ENCODE results near the gene PRUNE2. TPM values are rescaled to one million over a fixed set of nuclear protein-coding genes. Genes with fewer than 3 reads are reported as not detected.
"Not testable (repeated sequence)": the region's sequence is repeated elsewhere in the genome, so short reads cannot be mapped to it uniquely, and the experiment has no call there.

PRUNE2 gene
- total and polyA plus RNA-seq, 4 donors = 3.8 to 18.1 (median 7.8) TPM

DNA sequence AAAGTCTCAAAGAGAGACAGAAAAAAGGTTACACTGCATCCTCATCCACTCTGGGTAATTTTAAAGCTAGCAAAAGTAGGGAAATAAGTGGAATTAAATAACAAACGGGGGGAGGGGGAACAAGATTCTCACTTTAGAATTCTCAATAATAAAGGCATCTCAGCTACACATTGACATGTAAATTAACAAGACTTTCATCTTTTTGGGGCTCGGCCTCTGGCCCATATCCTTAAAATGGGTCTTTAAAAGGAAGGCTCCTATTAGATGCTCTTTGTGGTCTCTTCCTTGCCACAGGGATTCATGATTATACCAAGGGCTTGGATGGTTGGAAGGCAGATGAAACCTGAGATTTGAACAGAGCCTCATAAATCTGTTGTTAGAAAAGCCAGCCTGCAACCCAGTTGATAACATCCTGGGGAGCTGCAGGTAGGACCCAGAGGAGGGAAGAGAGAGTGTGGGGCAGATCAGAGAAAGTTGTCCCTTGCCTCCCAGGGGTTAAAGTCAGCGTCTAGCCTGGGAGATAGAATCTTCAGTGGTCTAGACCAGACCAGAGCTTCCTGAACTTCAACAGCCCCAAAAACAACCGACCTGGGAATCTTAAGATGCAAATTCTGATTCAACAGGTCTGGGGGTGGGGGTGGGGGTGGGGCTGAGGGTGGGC lies 311.0 kb downstream of the PRUNE2 start:
- DNase-seq (no peak), ATAC-seq (ENCODE audit: insufficient read depth, low FRiP score) (no peak)
- TF ChIP-seq, protein P1, sequence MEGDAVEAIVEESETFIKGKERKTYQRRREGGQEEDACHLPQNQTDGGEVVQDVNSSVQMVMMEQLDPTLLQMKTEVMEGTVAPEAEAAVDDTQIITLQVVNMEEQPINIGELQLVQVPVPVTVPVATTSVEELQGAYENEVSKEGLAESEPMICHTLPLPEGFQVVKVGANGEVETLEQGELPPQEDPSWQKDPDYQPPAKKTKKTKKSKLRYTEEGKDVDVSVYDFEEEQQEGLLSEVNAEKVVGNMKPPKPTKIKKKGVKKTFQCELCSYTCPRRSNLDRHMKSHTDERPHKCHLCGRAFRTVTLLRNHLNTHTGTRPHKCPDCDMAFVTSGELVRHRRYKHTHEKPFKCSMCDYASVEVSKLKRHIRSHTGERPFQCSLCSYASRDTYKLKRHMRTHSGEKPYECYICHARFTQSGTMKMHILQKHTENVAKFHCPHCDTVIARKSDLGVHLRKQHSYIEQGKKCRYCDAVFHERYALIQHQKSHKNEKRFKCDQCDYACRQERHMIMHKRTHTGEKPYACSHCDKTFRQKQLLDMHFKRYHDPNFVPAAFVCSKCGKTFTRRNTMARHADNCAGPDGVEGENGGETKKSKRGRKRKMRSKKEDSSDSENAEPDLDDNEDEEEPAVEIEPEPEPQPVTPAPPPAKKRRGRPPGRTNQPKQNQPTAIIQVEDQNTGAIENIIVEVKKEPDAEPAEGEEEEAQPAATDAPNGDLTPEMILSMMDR (IDR thresholded peaks at IDR 0.05; ENCODE audit: control extremely low read depth, extremely low read depth) = no peak
- Histone ChIP-seq H3K4me3 (no peak overlapping the region), H3K27ac (ENCODE audit: low read depth in 1 of 2, low read length in 1 of 2) (no peak overlapping the region), H3K36me3 (ENCODE audit: control insufficient read depth in 4 of 4, insufficient read depth in 4 of 4, low read length in 4 of 4) (no peaks in the 10 kb centered on the region), H3K9me3 (ENCODE audit: control insufficient read depth in 4 of 4, insufficient read depth in 3 of 4, low read length in 3 of 4) (no peaks in the 10 kb centered on the region), H3K9ac (ENCODE audit: insufficient read depth in 1 of 2, low read length in 2 of 2) (no peak overlapping the region), H3K27me3 (ENCODE audit: control insufficient read depth in 3 of 3, insufficient read depth in 3 of 3, low read length in 2 of 3) (no peaks in the 10 kb centered on the region), H3K4me1 (ENCODE audit: control insufficient read depth in 5 of 5, insufficient read depth in 5 of 5, low read length in 5 of 5) (peaks cover 0 to 12% (median 0%) of the 10 kb centered on the region in 5 donors)
- 58 to 59% methylated on average over 4 of the region's 4 CpGs for WGBS, 2 donors

- H3K4me1 ChIP-seq (ENCODE audit: control insufficient read depth in 5 of 5, insufficient read depth in 5 of 5, low read length in 5 of 5) = peaks cover 0 to 12% (median 0%) of the 10 kb centered on the region in 5 donors
- H3K36me3 ChIP-seq (ENCODE audit: control insufficient read depth in 4 of 4, insufficient read depth in 4 of 4, low read length in 4 of 4) = not testable (repeated sequence)
Observed at GRCh38 chr9:76593961-76594735, 311.8 kb downstream of the PRUNE2 start.

DNA sequence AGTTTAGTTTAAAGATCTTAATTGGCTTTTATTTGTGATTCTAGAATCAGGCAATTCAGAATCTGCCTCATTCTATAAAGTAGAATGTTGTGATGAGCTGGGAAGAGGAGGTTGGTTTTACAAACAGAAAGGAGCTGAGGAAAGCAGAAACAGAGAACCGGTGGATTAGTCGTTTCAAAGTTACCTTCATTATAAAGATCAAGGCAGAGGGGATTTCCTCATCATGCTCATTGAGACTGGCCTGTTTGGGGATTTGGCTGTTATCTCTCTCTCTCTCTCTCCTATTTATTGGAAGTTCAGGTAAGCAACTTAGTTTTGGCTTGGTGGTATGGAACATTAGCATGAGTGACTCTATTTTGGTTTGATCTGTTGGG lies 313.0 kb downstream of the PRUNE2 start:
- Histone ChIP-seq H3K4me3 (no peak overlapping the region), H3K4me1 (ENCODE audit: control insufficient read depth in 5 of 5, insufficient read depth in 5 of 5, low read length in 5 of 5) (peaks cover 0 to 12% (median 0%) of the 10 kb centered on the region in 5 donors), H3K36me3 (ENCODE audit: control insufficient read depth in 4 of 4, insufficient read depth in 4 of 4, low read length in 4 of 4) (no peaks in the 10 kb centered on the region), H3K9ac (ENCODE audit: insufficient read depth in 1 of 2, low read length in 2 of 2) (no peak overlapping the region), H3K9me3 (ENCODE audit: control insufficient read depth in 4 of 4, insufficient read depth in 3 of 4, low read length in 3 of 4) (no peaks in the 10 kb centered on the region), H3K27ac (ENCODE audit: low read depth in 1 of 2, low read length in 1 of 2) (no peak overlapping the region), H3K27me3 (ENCODE audit: control insufficient read depth in 3 of 3, insufficient read depth in 3 of 3, low read length in 2 of 3) (no peaks in the 10 kb centered on the region)
- WGBS, 2 donors = 32 to 36% methylated on average over 2 of the region's 2 CpGs
- DNase-seq = no peak
- ATAC-seq (ENCODE audit: insufficient read depth, low FRiP score) = no peak
- TF ChIP-seq, protein P1 (IDR thresholded peaks at IDR 0.05; ENCODE audit: control extremely low read depth, extremely low read depth) = no peak

More at GRCh38 chr9:76593961-76594735, 311.8 kb downstream of the PRUNE2 start:
- WGBS, 2 donors = 64 to 80% methylated on average over 4 of the region's 4 CpGs
- H3K27ac ChIP-seq (ENCODE audit: low read depth in 1 of 2, low read length in 1 of 2); H3K9me3 ChIP-seq (ENCODE audit: control insufficient read depth in 4 of 4, insufficient read depth in 3 of 4, low read length in 3 of 4); DNase-seq; H3K9ac ChIP-seq (ENCODE audit: insufficient read depth in 1 of 2, low read length in 2 of 2); H3K4me3 ChIP-seq; ATAC-seq (ENCODE audit: insufficient read depth, low FRiP score); H3K27me3 ChIP-seq (ENCODE audit: control insufficient read depth in 3 of 3, insufficient read depth in 3 of 3, low read length in 2 of 3): not testable (repeated sequence)
